NCI-H2171 (cell line): Measurements from ENCODE around the gene COPA.
"Not testable (repeated sequence)": the region's sequence is repeated elsewhere in the genome, so short reads cannot be mapped to it uniquely, and the experiment has no call there.

Experiments used
- DNase-seq: peaks from one replicate; lab custom pipeline; 2025; lab: John Stamatoyannopoulos, UW

COPA gene

GRCh38 chr1:160325252-160325651, 17.8 kb downstream of the COPA start:
- DNase-seq = no peak

- DNase-seq = no peak
Measured at GRCh38 chr1:160322831-160323230, 20.2 kb downstream of the COPA start.

- DNase-seq = no peak
Measured at GRCh38 chr1:160315359-160315758, 27.7 kb downstream of the COPA start.

- no peak for DNase-seq
Measured at GRCh38 chr1:160309571-160309970, 33.5 kb downstream of the COPA start.

GRCh38 chr1:160309185-160309557, 33.9 kb downstream of the COPA start:
- no peak for DNase-seq

GRCh38 chr1:160308451-160309184, 34.4 kb downstream of the COPA start:
- no peak for DNase-seq

- no peak for DNase-seq
Measured at GRCh38 chr1:160307118-160307791, 35.8 kb downstream of the COPA start.

GRCh38 chr1:160300173-160300572, 42.9 kb downstream of the COPA start:
- DNase-seq = no peak

- DNase-seq = no peak
Measured at GRCh38 chr1:160296036-160296435, 47.0 kb downstream of the COPA start.

GRCh38 chr1:160293020-160293968, 49.8 kb downstream of the COPA start:
- DNase-seq = no peak

- peak; percentile 47 for DNase-seq
Measured at GRCh38 chr1:160291248-160292220, 51.5 kb downstream of the COPA start.

GRCh38 chr1:160287769-160288168, 55.3 kb downstream of the COPA start:
- not testable (repeated sequence) for DNase-seq

GRCh38 chr1:160285506-160285905, 57.5 kb downstream of the COPA start:
- DNase-seq = no peak

- peak; percentile 87 for DNase-seq
Measured at GRCh38 chr1:160284782-160285344, 58.2 kb downstream of the COPA start, which contains the start of gene PEX19. PEX19 (minus strand) TSS chr1:160285133; CDS start chr1:160285124, 9 bp downstream.

- no peak for DNase-seq
Measured at GRCh38 chr1:160284220-160284781, 58.7 kb downstream of the COPA start.

- DNase-seq = no peak
Measured at GRCh38 chr1:160282807-160283206, 60.2 kb downstream of the COPA start.

GRCh38 chr1:160277987-160278386, 65.1 kb downstream of the COPA start:
- no peak for DNase-seq

- DNase-seq = no peak
Measured at GRCh38 chr1:160277330-160277729, 65.7 kb downstream of the COPA start.

- no peak for DNase-seq
Measured at GRCh38 chr1:160271025-160271424, 72.0 kb downstream of the COPA start.

- DNase-seq = no peak
Measured at GRCh38 chr1:160267284-160267991, 75.6 kb downstream of the COPA start.
